HepG2 (cell line): ENCODE data around the gene FUT6. TPM values are rescaled to one million over a fixed set of nuclear protein-coding genes. Genes with fewer than 3 reads are reported as not detected.

Source experiments
- CCAR2 ChIP-seq: fragments of 200-400 bp; formaldehyde crosslinking; optimal IDR thresholded peaks from 2 replicates; pipeline ENCODE3; 2018; ENCODE audit warnings: low read depth, mild to moderate bottlenecking, low read length, moderate library complexity
- ESRRA ChIP-seq: sonication (generic); formaldehyde crosslinking; IDR thresholded peaks from 2 replicates; pipeline ENCODE4 v1.5.1; 2020; ENCODE audit warnings: mild to moderate bottlenecking, low read depth, missing genetic modification reagents
- POLR2A ChIP-seq, 2 experiments: IDR thresholded peaks; 2 replicates each; pipeline ENCODE4 v1.6.1; 2011; ENCODE audit warnings: low read depth in 2 of 2, low read length in 2 of 2, mild to moderate bottlenecking in 1 of 2, moderate library complexity in 1 of 2; ENCODE audit not compliant: insufficient read depth in 1 of 2
- ZBTB3 ChIP-seq: sonication (generic); formaldehyde crosslinking; IDR thresholded peaks from 2 replicates; pipeline ENCODE4 v1.4.0; 2020; ENCODE audit warnings: low read depth, mild to moderate bottlenecking, moderate library complexity, missing genetic modification reagents, borderline replicate concordance
- ZC3H4 ChIP-seq: sonication (generic); formaldehyde crosslinking; IDR thresholded peaks from 2 replicates; pipeline ENCODE4 v1.4.0; 2020; ENCODE audit warnings: missing genetic modification reagents, borderline replicate concordance
- ZNF263 ChIP-seq: sonication (generic); formaldehyde crosslinking; IDR thresholded peaks from 2 replicates; pipeline ENCODE4 v1.4.0; 2020; ENCODE audit warnings: missing genetic modification reagents
- ZNF564 ChIP-seq: sonication (generic); formaldehyde crosslinking; IDR thresholded peaks from 2 replicates; pipeline ENCODE4 v1.8.1; 2023; ENCODE audit warnings: mild to moderate bottlenecking, missing genetic modification reagents
- ZNF605 ChIP-seq: sonication (generic); formaldehyde crosslinking; IDR thresholded peaks from 2 replicates; pipeline ENCODE4 v1.8.0; 2022; ENCODE audit warnings: mild to moderate bottlenecking, missing genetic modification reagents
- polyA plus RNA-seq, 8 experiments: library from polyadenylated mRNA; depleted of rRNA in 3 of 8; stranded (reverse) in 7 of 8; unstranded in 1 of 8; fragments of >200 nt; fragmentation: Illumina TruSeq in 4 of 8; extraction: Trizol in 4 of 8; gene quantifications; 2 replicates each; pipeline versions ENCODE4 v1.2.1 to v1.2.3, GENCODE V29; 2011 to 2016; ENCODE audit warnings: low read depth in 4 of 8, missing spikeins in 1 of 8, mixed read lengths in 1 of 8; ENCODE audit not compliant: insufficient read depth in 1 of 8
- total RNA-seq, 5 experiments: library from RNA; depleted of rRNA; stranded (reverse); fragments of >200 nt; fragmentation: Illumina TruSeq; extraction: Trizol; gene quantifications; 2 replicates each; pipeline ENCODE4 v1.2.3, GENCODE V29; 2016; ENCODE audit warnings: low read depth in 1 of 5
- TF ChIP-seq, protein P1 (sequence below): sonication (generic); formaldehyde crosslinking; IDR thresholded peaks from 2 replicates; pipeline ENCODE4 v1.4.0; 2020; ENCODE audit warnings: missing genetic modification reagents, mild to moderate bottlenecking, borderline replicate concordance
- TF ChIP-seq, protein P2 (sequence below): sonication (generic); formaldehyde crosslinking; IDR thresholded peaks from 2 replicates; pipeline ENCODE4 v1.4.0; 2020; ENCODE audit warnings: low read depth, missing genetic modification reagents
- TF ChIP-seq, protein P3 (sequence below): sonication (generic); formaldehyde crosslinking; IDR thresholded peaks from 2 replicates; pipeline ENCODE4 v1.8.0; 2022; ENCODE audit warnings: mild to moderate bottlenecking, missing genetic modification reagents; ENCODE audit not compliant: insufficient replicate concordance
- TF ChIP-seq, protein P4 (sequence below): sonication (generic); formaldehyde crosslinking; IDR thresholded peaks from 2 replicates; pipeline ENCODE4 v1.4.0; 2020; ENCODE audit warnings: missing genetic modification reagents, borderline replicate concordance
- TF ChIP-seq, protein P5 (sequence below): sonication (generic); formaldehyde crosslinking; conservative IDR thresholded peaks from 2 replicates; pipeline ENCODE4 v1.4.0; 2020; ENCODE audit warnings: mild to moderate bottlenecking, missing genetic modification reagents, moderate library complexity

FUT6 gene
- total and polyA plus RNA-seq, 2 of the 13 experiments (the other 11 are each of a cell fraction or from before 2014, with no cell fraction given): 8.2 to 27.7 TPM

DNA sequence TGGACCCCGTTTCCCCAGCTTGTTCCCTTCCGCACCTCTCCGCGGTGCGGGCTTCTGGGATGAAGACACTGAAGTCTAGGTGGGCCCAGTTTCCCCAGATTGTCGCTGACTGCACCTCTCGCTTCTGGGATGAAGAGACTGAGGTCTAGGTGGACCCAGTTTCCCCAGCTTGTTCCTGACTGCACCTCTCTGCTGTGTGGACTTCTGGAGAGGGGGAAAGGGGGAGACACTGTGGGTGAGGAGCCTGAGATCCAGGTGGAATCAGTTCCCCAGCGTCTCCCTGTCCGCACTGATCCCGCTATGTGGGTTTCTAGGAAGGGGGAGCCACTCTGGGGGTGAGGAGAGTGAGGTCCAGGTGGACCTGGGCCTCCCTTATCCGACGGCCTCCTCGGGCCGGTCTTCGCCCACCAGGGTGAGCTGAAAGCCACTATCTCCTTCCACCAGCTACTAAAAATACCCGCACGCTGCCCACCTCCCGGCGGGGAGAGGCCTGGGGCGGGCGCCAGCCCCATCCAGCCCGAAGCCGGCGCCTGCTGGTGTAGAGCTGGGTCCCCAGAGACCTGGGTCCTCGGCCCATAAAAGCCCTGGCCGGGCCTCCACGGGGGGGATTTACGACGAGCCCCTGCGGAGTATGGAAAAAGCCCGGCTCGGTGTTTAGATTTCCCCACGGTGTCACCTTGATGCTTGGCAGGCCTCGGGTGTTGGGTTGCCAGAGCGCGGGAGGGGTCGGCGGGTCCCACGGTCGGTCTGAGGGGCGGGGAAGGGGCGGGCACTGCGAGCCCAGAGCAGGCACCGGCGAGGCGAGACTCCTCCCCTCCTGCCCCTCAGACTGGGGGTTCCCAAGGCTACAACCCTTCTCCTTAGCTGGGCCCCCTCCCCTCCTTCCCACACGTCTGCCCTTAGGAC lies 10.6 kb downstream of the FUT6 start (continued):
- TF ChIP-seq, protein P1, sequence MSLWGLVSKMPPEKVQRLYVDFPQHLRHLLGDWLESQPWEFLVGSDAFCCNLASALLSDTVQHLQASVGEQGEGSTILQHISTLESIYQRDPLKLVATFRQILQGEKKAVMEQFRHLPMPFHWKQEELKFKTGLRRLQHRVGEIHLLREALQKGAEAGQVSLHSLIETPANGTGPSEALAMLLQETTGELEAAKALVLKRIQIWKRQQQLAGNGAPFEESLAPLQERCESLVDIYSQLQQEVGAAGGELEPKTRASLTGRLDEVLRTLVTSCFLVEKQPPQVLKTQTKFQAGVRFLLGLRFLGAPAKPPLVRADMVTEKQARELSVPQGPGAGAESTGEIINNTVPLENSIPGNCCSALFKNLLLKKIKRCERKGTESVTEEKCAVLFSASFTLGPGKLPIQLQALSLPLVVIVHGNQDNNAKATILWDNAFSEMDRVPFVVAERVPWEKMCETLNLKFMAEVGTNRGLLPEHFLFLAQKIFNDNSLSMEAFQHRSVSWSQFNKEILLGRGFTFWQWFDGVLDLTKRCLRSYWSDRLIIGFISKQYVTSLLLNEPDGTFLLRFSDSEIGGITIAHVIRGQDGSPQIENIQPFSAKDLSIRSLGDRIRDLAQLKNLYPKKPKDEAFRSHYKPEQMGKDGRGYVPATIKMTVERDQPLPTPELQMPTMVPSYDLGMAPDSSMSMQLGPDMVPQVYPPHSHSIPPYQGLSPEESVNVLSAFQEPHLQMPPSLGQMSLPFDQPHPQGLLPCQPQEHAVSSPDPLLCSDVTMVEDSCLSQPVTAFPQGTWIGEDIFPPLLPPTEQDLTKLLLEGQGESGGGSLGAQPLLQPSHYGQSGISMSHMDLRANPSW: 0 out of 2 replicates have a peak, but pooled peaks have one; percentile 34
- no peak for TF ChIP-seq CCAR2
- TF ChIP-seq, protein P2, sequence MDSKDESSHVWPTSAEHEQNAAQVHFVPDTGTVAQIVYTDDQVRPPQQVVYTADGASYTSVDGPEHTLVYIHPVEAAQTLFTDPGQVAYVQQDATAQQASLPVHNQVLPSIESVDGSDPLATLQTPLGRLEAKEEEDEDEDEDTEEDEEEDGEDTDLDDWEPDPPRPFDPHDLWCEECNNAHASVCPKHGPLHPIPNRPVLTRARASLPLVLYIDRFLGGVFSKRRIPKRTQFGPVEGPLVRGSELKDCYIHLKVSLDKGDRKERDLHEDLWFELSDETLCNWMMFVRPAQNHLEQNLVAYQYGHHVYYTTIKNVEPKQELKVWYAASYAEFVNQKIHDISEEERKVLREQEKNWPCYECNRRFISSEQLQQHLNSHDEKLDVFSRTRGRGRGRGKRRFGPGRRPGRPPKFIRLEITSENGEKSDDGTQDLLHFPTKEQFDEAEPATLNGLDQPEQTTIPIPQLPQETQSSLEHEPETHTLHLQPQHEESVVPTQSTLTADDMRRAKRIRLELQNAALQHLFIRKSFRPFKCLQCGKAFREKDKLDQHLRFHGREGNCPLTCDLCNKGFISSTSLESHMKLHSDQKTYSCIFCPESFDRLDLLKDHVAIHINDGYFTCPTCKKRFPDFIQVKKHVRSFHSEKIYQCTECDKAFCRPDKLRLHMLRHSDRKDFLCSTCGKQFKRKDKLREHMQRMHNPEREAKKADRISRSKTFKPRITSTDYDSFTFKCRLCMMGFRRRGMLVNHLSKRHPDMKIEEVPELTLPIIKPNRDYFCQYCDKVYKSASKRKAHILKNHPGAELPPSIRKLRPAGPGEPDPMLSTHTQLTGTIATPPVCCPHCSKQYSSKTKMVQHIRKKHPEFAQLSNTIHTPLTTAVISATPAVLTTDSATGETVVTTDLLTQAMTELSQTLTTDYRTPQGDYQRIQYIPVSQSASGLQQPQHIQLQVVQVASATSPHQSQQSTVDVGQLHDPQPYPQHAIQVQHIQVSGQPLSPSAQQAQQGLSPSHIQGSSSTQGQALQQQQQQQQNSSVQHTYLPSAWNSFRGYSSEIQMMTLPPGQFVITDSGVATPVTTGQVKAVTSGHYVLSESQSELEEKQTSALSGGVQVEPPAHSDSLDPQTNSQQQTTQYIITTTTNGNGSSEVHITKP: no peak
- TF ChIP-seq, protein P3, sequence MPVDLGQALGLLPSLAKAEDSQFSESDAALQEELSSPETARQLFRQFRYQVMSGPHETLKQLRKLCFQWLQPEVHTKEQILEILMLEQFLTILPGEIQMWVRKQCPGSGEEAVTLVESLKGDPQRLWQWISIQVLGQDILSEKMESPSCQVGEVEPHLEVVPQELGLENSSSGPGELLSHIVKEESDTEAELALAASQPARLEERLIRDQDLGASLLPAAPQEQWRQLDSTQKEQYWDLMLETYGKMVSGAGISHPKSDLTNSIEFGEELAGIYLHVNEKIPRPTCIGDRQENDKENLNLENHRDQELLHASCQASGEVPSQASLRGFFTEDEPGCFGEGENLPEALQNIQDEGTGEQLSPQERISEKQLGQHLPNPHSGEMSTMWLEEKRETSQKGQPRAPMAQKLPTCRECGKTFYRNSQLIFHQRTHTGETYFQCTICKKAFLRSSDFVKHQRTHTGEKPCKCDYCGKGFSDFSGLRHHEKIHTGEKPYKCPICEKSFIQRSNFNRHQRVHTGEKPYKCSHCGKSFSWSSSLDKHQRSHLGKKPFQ (CRISPR knock-in tag): no peak
- 0 out of 4 replicates have a peak, but pooled peaks of 1 of the 2 experiments have one; percentile 53 for TF ChIP-seq POLR2A (IDR thresholded peaks at IDR 0.05; ENCODE audit: insufficient read depth in 1 of 2, low read depth in 2 of 2, low read length in 2 of 2)
- TF ChIP-seq, protein P4, sequence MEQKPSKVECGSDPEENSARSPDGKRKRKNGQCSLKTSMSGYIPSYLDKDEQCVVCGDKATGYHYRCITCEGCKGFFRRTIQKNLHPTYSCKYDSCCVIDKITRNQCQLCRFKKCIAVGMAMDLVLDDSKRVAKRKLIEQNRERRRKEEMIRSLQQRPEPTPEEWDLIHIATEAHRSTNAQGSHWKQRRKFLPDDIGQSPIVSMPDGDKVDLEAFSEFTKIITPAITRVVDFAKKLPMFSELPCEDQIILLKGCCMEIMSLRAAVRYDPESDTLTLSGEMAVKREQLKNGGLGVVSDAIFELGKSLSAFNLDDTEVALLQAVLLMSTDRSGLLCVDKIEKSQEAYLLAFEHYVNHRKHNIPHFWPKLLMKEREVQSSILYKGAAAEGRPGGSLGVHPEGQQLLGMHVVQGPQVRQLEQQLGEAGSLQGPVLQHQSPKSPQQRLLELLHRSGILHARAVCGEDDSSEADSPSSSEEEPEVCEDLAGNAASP (CRISPR knock-in tag): no peak
- TF ChIP-seq ESRRA (CRISPR knock-in tag): no peak
- TF ChIP-seq ZBTB3 (CRISPR knock-in tag): no peak
- no peak; the same call in 1 of the 2 replicates for TF ChIP-seq ZNF564 (CRISPR knock-in tag)
- TF ChIP-seq, protein P5, sequence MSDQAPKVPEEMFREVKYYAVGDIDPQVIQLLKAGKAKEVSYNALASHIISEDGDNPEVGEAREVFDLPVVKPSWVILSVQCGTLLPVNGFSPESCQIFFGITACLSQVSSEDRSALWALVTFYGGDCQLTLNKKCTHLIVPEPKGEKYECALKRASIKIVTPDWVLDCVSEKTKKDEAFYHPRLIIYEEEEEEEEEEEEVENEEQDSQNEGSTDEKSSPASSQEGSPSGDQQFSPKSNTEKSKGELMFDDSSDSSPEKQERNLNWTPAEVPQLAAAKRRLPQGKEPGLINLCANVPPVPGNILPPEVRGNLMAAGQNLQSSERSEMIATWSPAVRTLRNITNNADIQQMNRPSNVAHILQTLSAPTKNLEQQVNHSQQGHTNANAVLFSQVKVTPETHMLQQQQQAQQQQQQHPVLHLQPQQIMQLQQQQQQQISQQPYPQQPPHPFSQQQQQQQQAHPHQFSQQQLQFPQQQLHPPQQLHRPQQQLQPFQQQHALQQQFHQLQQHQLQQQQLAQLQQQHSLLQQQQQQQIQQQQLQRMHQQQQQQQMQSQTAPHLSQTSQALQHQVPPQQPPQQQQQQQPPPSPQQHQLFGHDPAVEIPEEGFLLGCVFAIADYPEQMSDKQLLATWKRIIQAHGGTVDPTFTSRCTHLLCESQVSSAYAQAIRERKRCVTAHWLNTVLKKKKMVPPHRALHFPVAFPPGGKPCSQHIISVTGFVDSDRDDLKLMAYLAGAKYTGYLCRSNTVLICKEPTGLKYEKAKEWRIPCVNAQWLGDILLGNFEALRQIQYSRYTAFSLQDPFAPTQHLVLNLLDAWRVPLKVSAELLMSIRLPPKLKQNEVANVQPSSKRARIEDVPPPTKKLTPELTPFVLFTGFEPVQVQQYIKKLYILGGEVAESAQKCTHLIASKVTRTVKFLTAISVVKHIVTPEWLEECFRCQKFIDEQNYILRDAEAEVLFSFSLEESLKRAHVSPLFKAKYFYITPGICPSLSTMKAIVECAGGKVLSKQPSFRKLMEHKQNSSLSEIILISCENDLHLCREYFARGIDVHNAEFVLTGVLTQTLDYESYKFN (CRISPR knock-in tag): 0 out of 2 replicates have a peak, but pooled peaks have one; percentile 4
- peak; percentile 93 for TF ChIP-seq ZC3H4 (CRISPR knock-in tag)
- 0 out of 2 replicates have a peak, but pooled peaks have one; percentile 7 for TF ChIP-seq ZNF263
- TF ChIP-seq ZNF605 (CRISPR knock-in tag): peak; percentile 0; the same call in 1 of the 2 replicates
